Body of pancreas (tissue), 4 donors: ENCODE measurements around the gene UHRF1.

Experiments used
- POLR2A ChIP-seq, 3 donors: fragments of 450-650 bp; IDR thresholded peaks; one replicate each; pipeline ENCODE4 v1.6.1; 2016; ENCODE audit warnings: antibody characterized with exemption in 3 of 3, mild to moderate bottlenecking in 2 of 3
- TF ChIP-seq, protein P1 (sequence below), 7 experiments: fragments of 450-650 bp in 4 of 7; fragments of 200-600 bp in 3 of 7; sonication (generic) in 3 of 7; IDR thresholded peaks; one replicate each; pipeline ENCODE4 v1.5.1; 2016 to 2019; ENCODE audit warnings: antibody characterized with exemption in 7 of 7

DNA sequence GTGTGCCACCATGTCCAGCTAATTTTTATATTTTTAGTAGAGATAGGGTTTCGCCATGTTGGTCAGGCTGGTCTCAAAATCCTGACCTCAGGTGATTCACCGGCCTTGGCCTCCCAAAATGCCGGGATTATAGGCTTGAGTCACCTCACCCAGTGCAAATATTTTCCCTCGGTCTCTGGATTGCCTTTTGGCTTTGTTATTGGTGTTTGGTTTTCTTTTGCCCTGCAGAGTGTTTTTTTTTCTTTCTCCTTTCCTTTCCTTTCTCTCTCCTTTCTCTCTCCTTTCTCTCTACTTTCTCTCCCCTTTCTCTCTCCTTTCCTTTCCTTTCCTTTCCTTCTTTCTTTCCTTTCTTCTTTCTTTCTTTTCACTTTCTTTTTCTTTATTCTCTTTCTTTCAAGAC, 92.8 kb downstream of the UHRF1 start:
- TF ChIP-seq, protein P1, sequence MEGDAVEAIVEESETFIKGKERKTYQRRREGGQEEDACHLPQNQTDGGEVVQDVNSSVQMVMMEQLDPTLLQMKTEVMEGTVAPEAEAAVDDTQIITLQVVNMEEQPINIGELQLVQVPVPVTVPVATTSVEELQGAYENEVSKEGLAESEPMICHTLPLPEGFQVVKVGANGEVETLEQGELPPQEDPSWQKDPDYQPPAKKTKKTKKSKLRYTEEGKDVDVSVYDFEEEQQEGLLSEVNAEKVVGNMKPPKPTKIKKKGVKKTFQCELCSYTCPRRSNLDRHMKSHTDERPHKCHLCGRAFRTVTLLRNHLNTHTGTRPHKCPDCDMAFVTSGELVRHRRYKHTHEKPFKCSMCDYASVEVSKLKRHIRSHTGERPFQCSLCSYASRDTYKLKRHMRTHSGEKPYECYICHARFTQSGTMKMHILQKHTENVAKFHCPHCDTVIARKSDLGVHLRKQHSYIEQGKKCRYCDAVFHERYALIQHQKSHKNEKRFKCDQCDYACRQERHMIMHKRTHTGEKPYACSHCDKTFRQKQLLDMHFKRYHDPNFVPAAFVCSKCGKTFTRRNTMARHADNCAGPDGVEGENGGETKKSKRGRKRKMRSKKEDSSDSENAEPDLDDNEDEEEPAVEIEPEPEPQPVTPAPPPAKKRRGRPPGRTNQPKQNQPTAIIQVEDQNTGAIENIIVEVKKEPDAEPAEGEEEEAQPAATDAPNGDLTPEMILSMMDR (IDR thresholded peaks at IDR 0.05), result no peak
- no peak for TF ChIP-seq POLR2A (IDR thresholded peaks at IDR 0.05)
